Fibroblast of lung (primary cell): ENCODE measurements around the gene ACSS3. TPM values are rescaled to one million over a fixed set of nuclear protein-coding genes. Genes with fewer than 3 reads are reported as not detected.

Experiments
- DNase-seq, 2 donors: peaks; one replicate each; pipeline versions ENCODE4 v3.0.0 to v3.0.0-alpha.2; 2010; ENCODE audit warnings: low read depth in 2 of 2
- H2AFZ ChIP-seq: 2 replicates; pipeline ENCODE4 v1.5.1; 2012; ENCODE audit warnings: low read length, control low read depth, inconsistent platforms
- H3K27ac ChIP-seq: 2 replicates; pipeline ENCODE4 v1.5.1; 2011; ENCODE audit warnings: low read length, control low read depth; ENCODE audit not compliant: insufficient read depth
- H3K27me3 ChIP-seq: 2 replicates; pipeline ENCODE4 v1.5.1; 2011; ENCODE audit warnings: mild to moderate bottlenecking, low read length; ENCODE audit not compliant: control insufficient read depth, insufficient read depth
- H3K36me3 ChIP-seq: 2 replicates; pipeline ENCODE4 v1.5.1; 2011; ENCODE audit warnings: low read length; ENCODE audit not compliant: control insufficient read depth, insufficient read depth
- H3K4me1 ChIP-seq: 2 replicates; pipeline ENCODE4 v1.5.1; 2011; ENCODE audit warnings: low read length; ENCODE audit not compliant: control insufficient read depth, insufficient read depth; ENCODE audit errors: extremely low read depth
- H3K4me2 ChIP-seq: 2 replicates; pipeline ENCODE4 v1.5.1; 2011; ENCODE audit warnings: low read length, control low read depth; ENCODE audit not compliant: insufficient read depth; ENCODE audit errors: extremely low read depth
- H3K4me3 ChIP-seq, 4 experiments: fragments of 200-600 bp in 1 of 4; sonication (generic) in 1 of 4; replicated peaks in 1 of 4; 2 replicates each; pipeline ENCODE4 v1.5.1; 2011 to 2016; ENCODE audit warnings: low read length in 4 of 4, low read depth in 3 of 4, mild to moderate bottlenecking in 3 of 4, control low read depth in 2 of 4, inconsistent platforms in 1 of 4, mixed read lengths in 1 of 4; ENCODE audit not compliant: insufficient read depth in 1 of 4; ENCODE audit errors: control extremely low read depth in 1 of 4
- H3K79me2 ChIP-seq: 2 replicates; pipeline ENCODE4 v1.5.1; 2012; ENCODE audit warnings: mild to moderate bottlenecking, low read length, inconsistent platforms; ENCODE audit not compliant: control insufficient read depth, insufficient read depth
- H3K9ac ChIP-seq: 2 replicates; pipeline ENCODE4 v1.5.1; 2011; ENCODE audit warnings: mild to moderate bottlenecking, low read length, control low read depth; ENCODE audit not compliant: insufficient read depth
- H3K9me3 ChIP-seq: 2 replicates; pipeline ENCODE4 v1.5.1; 2012; ENCODE audit warnings: low read depth, low read length; ENCODE audit not compliant: control insufficient read depth, insufficient read depth
- H4K20me1 ChIP-seq: 2 replicates; pipeline ENCODE4 v1.5.1; 2011; ENCODE audit warnings: low read length; ENCODE audit not compliant: control insufficient read depth, insufficient read depth; ENCODE audit errors: extremely low read depth
- EZH2 ChIP-seq: IDR thresholded peaks from 2 replicates; pipeline ENCODE4 v1.5.1; 2012; ENCODE audit warnings: low read length, control low read depth, mild to moderate bottlenecking; ENCODE audit errors: missing control alignments
- polyA plus RNA-seq, 2 donors: library from polyadenylated mRNA; depleted of rRNA in 1 of 2; stranded (reverse) in 1 of 2; unstranded in 1 of 2; fragments of >200 nt; gene quantifications; 2 replicates each; pipeline ENCODE4 v1.2.1, GENCODE V29; 2011 to 2012; ENCODE audit warnings: missing spikeins in 1 of 2
- total RNA-seq: library from RNA; depleted of rRNA; stranded (reverse); fragments of >200 nt; gene quantifications from 2 replicates; pipeline ENCODE4 v1.2.1, GENCODE V29; 2014
- TF ChIP-seq, protein P1 (sequence below), 2 donors: IDR thresholded peaks in 1 of 2; conservative IDR thresholded peaks in 1 of 2; 1 replicate in 1 of 2; 2 replicates in 1 of 2; pipeline ENCODE4 v1.5.1; 2011 to 2012; ENCODE audit warnings: low read length in 2 of 2, control low read depth in 1 of 2, inconsistent platforms in 1 of 2, low read depth in 1 of 2, mild to moderate bottlenecking in 1 of 2

The ACSS3 gene
- total and polyA plus RNA-seq, 2 donors (not counting 1 experiment from before 2014, with no cell fraction given): 10.3 to 47.4 TPM

DNA sequence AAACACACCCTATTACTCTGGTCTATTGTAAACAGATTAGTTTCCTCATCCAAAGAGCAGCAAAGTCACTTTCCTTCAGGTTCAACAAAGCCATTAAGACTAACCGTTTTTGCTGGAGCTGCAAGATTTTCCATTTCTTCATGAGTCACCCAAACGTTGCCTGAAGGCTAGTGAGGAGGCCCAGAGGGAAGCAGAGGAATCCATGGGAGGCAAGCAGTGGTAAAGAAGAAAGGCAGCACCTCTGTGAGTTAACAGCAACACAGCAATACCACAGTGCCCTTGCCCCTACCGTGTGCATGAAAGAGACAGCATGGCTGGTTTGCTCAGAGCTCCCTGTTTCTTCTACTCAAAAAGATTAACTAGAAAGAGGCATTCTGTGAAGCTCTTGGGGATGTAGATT lies 206.3 kb downstream of the ACSS3 start:
- Histone ChIP-seq H3K36me3 (no peaks in the 10 kb centered on the region), H3K4me3 (no peak overlapping the region), H4K20me1 (no peaks in the 10 kb centered on the region), H3K4me1 (no peaks in the 10 kb centered on the region), H3K27me3 (no peaks in the 10 kb centered on the region), H3K9me3 (no peaks in the 10 kb centered on the region), H3K9ac (no peak overlapping the region), H3K27ac (no peak overlapping the region), H3K4me2 (no peak overlapping the region), H2AFZ (no peak overlapping the region), H3K79me2 (no peaks in the 10 kb centered on the region)
- TF ChIP-seq, protein P1, sequence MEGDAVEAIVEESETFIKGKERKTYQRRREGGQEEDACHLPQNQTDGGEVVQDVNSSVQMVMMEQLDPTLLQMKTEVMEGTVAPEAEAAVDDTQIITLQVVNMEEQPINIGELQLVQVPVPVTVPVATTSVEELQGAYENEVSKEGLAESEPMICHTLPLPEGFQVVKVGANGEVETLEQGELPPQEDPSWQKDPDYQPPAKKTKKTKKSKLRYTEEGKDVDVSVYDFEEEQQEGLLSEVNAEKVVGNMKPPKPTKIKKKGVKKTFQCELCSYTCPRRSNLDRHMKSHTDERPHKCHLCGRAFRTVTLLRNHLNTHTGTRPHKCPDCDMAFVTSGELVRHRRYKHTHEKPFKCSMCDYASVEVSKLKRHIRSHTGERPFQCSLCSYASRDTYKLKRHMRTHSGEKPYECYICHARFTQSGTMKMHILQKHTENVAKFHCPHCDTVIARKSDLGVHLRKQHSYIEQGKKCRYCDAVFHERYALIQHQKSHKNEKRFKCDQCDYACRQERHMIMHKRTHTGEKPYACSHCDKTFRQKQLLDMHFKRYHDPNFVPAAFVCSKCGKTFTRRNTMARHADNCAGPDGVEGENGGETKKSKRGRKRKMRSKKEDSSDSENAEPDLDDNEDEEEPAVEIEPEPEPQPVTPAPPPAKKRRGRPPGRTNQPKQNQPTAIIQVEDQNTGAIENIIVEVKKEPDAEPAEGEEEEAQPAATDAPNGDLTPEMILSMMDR (conservative IDR thresholded peaks at IDR 0.05 in 1 of 2, IDR thresholded peaks at IDR 0.05 in 1 of 2; ENCODE audit: low read depth in 1 of 2, low read length in 2 of 2): no peak
- TF ChIP-seq EZH2: no peak
- peak in 1 of 2 donors; percentile 27 for DNase-seq

DNA sequence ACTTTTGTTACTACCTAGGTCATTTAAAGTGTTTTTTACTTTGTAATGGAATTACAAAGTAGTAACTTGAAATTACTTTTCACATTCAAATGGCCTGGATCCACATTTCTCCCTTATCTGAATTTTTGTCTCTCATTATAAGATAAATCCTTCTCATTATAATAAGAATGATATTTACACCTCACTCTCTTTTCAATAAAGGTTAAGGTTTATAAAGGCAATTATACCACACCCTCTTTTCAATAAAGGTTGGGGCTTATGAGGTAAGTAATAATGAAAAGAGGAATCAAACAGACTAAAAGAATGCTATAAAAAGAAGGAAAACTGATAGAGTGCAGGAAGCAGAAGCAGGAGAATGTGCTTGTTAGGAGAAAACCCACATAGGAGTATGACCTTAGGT lies 210.8 kb downstream of the ACSS3 start:
- Histone ChIP-seq H3K4me3 (no peak overlapping the region), H4K20me1 (no peaks in the 10 kb centered on the region), H2AFZ (no peak overlapping the region), H3K4me1 (no peaks in the 10 kb centered on the region), H3K27ac (no peak overlapping the region), H3K9me3 (no peaks in the 10 kb centered on the region), H3K9ac (no peak overlapping the region), H3K4me2 (no peak overlapping the region), H3K27me3 (no peaks in the 10 kb centered on the region), H3K36me3 (no peaks in the 10 kb centered on the region), H3K79me2 (no peaks in the 10 kb centered on the region)
- TF ChIP-seq, protein P1 (conservative IDR thresholded peaks at IDR 0.05 in 1 of 2, IDR thresholded peaks at IDR 0.05 in 1 of 2; ENCODE audit: low read depth in 1 of 2, low read length in 2 of 2): no peak
- no peak for TF ChIP-seq EZH2
- DNase-seq: no peak

DNA sequence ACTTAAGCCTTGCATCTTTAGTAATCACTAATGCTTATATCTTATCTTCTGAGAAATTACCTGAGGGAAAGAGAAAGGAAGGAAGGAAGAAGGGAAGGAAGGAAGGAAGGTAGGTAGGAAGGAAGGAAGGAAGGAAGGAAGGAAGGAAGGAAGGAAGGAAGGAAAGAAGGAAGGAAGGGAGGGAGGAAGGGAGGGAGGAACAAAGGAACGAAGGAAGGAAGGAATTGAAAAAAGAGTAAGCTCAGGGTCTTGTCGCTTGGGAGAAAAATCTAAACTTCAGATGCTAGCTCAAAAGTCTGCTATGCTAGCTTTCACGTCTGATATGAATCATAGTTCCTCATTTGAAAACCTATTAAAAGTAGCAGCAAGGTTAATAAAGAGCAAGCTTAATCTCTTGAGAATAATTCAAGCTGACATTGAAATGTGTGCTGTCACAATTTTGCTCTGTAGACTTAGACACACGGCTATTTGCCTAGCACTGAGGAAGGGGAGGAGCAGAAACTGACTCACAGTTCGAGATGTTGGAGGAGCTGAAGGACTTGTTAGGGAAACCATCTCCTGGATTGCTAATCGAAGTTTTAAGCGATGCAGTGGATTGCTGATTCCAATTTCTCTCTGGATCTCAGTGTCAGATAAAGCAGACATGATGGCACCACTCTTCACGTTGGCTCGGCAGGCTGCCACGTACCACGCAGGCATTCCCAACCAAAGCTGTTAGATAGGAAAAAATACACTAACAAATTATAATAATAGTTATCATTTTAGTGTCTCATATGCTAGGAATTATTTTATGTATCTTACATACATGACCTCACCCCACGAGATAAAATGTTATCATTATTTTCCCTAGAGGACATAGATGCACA lies 216.7 kb downstream of the ACSS3 start:
- no peak overlapping the region for H3K9ac ChIP-seq
- no peaks in the 10 kb centered on the region for H3K27me3 ChIP-seq
- H3K4me3 ChIP-seq: no peak overlapping the region
- no peaks in the 10 kb centered on the region for H4K20me1 ChIP-seq
- no peak overlapping the region for H3K27ac ChIP-seq
- peak overlapping the region; percentile 29 for H2AFZ ChIP-seq
- peak in 1 of 2 donors; percentile 80 for DNase-seq
- no peaks in the 10 kb centered on the region for H3K36me3 ChIP-seq
- TF ChIP-seq EZH2: no peak
- TF ChIP-seq, protein P1 (conservative IDR thresholded peaks at IDR 0.05 in 1 of 2, IDR thresholded peaks at IDR 0.05 in 1 of 2; ENCODE audit: low read depth in 1 of 2, low read length in 2 of 2): no peak
- H3K4me2 ChIP-seq: no peak overlapping the region
- no peaks in the 10 kb centered on the region for H3K9me3 ChIP-seq
- no peaks in the 10 kb centered on the region for H3K79me2 ChIP-seq
- H3K4me1 ChIP-seq: no peaks in the 10 kb centered on the region
